DLD1 (cell line): ENCODE measurements around the gene TFIP11.

Experiments used
- in situ Hi-C: cut with HindIII; loops from 2 replicates; pipeline ENCODE4 v1.10.0; 2017; ENCODE audit warnings: low sequenced_read_pairs

TFIP11 gene

DNA sequence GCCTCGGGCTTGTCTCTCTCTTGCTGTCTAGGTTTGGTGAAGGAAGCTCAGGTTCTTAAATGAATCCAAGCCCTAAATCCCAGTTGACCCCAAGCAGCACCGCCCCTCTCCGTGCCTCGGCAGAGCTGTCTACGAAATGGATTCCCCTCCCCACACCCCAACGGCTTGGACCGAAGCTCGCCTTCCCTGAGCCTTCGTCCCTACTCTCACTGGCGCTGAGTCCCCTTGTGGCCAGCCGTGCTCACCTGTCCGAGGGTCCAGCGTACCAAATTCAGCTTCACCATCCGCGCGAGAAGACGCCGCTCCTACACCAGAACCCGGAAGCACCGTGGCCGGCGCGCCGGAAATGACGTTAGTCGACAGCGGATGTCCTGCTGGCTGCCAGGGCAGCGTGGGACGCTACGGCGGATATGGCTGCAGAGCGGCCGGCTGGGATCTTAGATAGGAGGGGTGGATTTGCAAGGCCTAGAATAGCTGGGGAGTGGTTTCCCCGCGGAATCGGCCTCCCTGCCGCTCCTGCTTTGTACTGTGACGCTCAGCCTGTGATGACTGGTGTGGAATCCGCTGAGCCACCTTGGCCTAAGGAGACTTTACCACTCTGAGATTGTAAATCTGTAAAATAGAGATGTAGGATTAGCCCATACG is at the start of gene TFIP11:
TSS of gene TFIP11 (minus strand) at position 325 of the 645 bp plus-strand sequence. CDS start 2,201 bp downstream, outside the sequence.
- in situ Hi-C loops = no loop called here

DNA sequence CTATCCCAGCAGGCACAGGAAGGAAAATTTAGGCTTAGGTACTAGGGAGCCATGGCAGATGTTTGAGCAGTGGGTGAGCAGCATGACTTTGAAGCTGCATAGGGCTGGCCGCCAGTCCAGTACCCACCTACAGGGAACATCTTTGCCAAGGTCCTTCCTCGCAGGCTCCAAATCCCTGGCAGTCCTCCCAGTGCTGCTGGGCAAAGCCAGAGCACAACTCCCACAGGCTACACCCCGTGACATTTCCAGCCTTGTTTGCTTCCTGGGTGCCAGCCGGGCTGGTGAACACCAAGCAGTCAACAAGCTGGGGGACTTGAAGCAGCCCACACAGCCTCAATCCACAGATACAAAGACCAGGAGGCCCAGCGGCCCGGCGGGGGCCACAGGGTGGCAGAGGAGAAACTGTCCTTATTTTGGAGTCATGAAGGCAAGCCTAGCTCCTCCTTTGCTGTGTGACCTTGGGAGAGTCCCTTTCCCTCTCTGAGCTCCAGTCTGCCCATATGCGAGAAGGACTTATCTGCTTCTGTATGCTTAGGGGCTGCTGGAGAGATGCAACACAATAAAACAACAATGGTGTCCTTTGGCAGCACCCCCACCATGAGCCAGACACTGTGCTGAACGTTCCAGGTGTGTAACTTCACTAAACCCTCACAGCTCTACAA is 49.6 kb upstream of the TFIP11 start:
- in situ Hi-C loops = no loop called here

DNA sequence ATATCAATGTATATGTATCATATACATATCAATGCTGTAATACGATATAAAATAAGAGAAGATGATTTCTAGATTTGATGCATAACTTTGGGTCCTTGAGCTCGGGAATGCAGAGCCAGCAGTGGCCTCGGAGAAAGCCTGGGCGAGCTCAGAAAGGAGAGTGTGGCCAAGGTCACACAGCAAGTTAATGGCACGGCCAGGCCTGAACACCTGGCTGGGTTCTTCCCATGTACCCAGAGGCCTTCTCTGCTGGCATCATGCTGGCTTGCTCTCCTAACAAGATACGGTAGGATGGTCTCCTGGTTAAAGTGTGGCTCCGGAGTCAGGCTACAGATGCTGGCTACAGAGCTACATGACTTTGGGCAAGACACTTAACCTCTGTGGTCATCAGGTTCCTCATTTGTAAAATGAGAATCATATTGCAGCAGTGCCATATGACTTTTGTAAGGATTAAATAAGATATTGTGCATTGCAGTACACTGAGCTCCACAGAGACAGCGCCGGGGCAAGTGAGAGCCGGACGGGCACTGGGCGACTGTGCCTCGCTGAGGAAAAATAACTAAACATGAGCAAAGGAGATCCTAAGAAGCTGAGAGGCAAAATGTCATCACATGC is 47.8 kb upstream of the TFIP11 start:
- in situ Hi-C loops = no loop called here

DNA sequence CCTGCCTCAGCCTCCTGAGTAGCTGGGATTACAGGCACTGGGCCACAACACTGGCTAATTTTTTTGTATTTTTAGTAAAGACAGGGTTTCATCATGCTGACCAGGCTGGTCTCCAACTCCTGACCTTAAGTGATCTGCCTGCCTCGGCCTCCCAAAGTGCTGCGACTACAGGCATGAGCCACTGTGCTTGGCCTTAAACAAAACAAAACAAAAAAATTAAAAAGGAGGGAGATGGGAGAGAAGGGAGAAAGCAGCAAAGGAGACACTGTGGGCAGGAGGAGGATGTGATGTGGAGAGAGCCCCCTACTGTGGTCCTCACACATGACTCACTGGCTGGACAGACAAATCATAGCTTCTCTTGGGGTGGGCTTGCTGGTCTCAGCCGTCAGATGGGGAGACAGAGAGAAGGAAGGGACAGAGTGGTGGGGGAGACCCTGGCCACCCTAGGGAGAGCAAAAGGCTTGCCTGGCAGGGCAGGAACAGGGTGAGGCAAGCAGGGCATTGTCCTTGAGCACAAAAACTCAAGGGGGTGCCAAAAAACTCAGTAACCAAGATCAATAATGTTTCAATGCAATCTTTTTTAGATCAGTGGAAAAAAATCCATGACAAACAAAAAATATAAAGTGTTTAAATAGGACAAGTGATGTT is 46.1 kb upstream of the TFIP11 start:
- in situ Hi-C loops = no loop called here

DNA sequence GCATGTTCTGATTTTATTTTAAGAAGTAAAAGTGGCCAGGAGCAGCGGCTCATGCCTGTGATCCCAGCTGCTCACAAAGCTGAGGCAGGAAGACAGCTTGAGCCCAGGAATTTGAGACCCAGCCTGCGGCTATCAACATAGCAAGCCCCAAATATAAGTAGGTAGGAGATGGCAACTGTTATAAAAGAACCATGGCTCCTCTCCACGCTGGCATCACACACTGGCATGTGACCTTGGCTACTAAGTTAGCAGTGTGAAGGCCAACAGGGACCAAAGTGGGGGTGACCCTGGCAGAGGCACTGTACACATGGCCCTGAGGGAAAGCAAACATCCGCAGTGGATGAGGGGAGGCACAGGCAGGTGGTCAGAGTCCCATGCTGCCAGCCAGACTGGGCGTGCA is 44.6 kb upstream of the TFIP11 start:
- in situ Hi-C loops = no loop called here

DNA sequence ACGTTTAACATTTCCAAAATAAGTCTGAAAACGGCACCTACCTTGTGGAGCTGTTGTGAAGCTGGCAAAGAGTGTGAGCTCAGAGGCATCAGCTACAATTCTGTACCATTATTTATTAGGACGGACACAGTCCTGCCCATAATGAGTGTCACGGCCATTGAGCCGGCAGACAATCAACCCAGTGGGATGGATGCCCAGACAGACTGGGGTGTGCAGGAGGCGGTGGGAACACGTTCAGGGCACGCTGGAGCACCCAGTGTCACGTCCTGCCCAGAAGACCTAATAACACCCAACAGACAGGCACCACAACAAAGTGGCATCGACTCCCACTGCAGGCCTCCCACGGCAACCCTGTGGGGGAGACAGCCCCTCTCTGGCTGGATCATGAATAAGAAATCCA is 43.2 kb upstream of the TFIP11 start:
- in situ Hi-C loops = no loop called here

DNA sequence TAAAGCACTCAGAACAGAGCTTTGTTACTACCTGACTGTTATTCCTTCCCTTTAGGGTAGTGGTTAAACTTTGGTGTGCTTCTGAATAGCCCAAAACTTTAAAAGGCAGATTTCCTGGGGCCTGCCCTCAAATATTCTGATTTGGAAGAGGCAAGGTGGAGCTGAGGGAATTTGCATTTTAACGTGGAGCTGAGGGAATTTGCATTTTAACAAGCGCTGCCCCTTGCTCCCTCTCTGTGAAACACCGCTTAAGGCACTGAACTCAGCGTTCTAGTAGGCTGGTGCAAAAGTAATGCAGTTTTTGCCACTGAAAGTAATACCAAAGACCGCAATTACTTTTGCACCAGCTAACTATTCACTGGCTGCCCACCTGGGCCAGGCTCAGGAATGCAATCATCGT is 42.7 kb upstream of the TFIP11 start:
- in situ Hi-C loops = no loop called here

DNA sequence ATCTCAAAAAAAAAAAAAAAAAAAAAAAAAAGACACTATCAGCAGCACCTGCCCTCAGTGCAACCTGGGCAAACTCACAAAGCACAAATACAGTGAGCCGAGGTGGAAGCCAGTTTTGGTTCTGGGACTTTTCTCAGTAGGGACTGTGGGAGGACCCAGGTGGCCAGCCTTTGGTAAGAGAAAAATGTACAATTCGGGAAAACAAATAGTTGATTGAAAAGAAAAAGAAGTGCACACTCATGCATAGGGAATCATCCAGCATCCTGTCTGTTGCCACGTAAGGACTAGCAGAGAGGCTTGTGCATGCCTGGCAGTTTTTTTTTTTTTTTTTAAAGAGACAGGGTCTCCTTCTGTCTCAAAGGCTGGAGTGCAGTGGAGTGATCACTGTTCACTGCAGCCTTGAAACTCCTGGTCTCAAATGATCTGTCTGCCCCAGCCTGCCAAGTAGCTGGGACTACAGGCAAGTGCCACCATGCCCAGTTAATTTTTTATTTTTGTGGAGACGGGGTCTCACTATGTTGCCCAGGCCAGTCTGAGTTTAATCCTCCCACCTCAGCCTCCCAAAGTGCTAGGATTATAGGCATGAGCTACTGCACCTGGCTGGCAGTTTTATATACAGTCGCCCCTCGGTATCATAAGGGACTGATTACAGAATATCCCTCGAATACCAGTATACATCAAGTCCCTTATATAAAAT is 40.9 kb upstream of the TFIP11 start:
- in situ Hi-C loops = no loop called here

DNA sequence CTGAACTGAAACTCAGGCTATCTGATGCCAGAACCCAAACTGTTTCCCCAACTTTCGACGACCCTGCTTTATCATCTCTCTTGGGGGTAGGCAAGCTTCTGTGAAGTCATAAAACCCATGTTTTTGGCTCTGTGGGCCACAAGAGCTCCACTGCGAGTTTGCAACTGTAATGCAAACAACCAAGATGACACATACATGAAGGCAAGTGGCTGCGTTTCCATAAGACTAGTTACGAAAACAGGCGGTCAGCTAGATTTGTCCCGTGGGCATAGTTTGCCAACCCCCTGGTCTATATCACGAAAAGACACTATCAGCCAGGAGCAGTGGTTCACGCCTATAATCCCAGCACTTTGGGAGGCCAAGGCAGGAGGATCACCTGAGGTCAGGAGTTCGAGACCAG is 40.2 kb upstream of the TFIP11 start:
- in situ Hi-C loops = no loop called here

DNA sequence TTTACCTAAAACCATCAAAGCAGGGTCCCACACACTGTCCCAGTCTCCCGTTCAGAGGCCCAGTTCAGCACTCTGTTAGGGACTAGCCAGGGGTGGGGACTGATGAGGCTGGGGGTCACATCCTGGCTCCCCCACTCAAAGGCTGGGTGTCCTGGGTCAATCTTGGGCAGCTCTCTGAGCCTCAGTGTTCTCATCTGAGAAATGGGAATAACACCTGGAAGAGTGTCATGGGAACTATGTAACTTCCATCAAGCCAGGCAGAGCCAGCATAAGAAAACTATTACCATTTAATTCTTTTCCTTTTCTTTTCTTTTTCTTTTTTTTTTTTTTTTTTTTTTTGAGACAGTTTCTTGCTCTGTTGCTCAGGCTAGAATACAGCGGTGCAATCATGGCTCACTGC is 39.3 kb upstream of the TFIP11 start:
- in situ Hi-C loops = no loop called here

DNA sequence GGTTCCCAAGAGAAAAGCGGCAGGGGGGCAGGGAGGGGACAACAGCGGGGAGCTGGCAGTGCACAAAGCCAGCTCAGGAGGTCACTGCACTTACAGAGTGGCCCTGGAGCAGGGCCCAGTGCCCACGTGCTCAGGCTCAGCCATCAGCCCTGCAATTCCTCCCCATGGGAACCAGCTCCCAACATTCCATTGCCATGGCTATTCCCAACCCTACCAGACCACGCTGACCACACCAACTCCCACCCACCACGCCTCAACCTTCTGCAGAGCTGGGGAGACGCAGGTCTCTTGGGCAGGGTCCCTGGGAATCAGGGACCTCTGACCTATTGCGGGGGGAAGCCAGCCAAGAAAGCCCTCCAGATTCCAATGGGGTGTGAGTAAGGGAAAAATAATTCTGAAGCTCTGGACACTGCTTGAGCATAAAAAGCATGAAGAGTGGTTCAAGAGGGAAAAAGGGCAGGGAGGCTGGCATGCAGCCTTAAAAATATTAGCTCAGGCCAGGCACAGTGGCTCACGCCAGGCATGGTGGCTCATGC is 38.3 kb upstream of the TFIP11 start:
- in situ Hi-C loops = no loop called here

DNA sequence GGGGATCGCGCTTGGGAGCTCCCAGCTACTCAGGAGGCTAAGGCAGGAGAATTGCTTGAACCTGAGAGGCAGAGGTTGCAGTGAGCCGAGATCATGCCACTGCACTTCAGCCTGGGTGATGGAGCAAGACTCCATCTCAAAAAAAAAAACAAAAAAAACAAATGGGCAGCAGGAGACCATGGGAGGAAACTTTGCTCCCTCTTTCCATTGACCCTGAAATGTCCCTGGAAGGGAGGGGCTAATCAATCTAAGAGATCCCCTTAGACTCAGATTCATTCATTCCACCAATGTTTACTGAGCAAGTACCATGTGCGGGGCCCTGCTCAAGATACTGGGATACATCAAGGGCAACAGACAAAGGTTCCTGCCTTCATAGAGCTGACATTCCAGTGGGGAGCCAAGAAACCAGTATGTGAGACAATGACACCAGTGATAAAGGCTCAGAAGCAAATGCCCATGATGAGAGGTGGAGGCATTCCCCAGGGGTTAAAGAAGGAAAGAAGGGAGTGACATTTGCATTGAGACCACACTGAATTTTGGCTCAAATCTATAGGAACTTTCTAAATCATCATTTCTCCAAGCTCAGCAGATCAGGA is 37.7 kb upstream of the TFIP11 start:
- in situ Hi-C loops = no loop called here

DNA sequence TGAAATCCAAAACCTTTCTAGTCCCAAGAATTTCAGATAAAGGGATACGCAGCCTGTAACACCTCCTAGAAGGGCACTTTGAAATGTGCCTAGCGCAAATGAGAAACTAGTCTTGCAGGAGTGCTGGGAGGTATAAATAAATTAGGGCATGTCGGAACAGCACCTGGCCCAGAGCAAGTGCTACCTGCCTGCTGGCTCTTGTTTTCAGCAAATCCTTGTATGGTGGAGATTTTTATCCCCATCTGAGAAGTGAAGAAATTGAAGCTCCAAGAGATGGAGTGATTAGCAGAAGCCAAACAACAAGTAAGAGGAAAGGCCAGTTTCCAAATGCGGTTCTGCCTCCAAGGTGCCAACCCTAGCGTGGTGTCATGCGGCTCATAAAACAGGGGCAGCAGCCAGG is 36.7 kb upstream of the TFIP11 start:
- in situ Hi-C loops = no loop called here

DNA sequence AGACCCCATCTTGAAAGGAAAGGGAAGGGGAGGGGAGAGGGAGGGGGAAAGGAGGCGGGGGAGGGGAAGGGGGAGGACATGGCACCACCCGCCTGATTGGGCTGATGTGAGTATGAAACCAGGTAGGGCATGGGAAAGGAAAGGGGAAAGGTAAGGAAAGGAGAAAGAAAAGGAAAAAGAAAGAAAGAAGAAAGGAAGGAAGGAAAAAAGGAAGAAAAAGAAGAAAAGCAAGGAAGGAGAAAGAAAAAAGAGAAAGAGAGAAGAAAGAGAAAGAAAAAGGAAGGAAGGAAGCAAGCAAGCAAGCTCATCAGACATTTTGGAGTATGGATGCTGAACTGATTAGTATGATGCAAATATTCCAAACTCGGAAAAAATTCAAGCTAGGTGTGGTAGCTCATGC is 36.0 kb upstream of the TFIP11 start:
- in situ Hi-C loops = no loop called here

DNA sequence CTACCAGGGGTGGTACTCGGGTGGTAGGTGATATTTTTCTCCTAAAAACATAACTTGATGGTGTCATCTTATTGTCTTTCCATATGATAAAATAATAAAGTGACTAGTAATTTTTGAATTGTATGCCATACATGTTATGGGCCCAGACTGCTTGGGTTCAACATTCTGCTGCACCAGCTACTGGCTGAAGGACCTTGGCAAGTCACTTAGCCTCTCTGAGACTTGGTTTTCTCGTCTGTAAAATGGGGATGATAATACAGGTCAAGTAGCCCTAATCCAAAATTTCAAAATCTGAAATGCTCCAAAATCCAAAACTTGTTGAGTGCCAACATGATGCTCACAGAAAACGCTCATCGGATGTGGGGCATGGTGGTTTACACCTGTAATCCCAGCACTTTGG is 35.6 kb upstream of the TFIP11 start:
- in situ Hi-C loops = no loop called here

DNA sequence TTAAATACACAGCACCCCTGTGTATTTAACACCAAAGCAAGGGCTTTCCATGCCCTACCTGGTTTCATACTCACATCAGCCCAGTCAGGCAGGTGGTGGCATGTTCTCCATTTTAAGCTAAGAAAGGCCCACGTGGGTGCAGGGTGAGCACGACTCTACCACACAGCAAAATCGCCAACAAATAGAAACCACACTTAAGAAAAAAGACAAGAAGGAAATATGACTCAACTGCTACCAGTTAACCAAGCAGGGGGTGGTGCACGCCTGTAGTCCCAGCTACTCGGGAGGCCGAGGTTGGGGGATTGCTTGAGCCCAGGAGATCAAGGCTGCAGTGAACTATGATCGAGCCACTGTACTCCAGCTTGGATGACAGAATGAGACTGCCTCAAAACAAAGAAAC is 35.2 kb upstream of the TFIP11 start:
- in situ Hi-C loops = no loop called here

DNA sequence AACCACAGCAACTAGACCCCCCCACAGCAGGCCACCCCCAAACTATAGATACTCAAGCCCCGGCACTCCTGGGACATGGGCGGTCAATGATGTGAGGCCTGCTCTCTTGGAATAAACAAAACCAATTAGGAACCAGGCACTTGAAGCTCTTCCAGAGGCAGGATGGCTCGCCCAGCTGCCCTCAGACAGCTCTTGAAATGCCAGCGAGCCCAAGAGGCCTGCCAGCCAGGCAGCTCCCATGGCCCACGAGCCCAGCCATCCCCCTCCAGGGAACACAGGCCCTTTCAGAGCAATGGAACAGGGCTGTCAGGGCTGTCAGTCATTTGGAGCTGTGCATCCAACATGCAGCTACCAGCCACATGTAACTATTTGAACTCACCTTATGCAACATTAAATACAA is 34.0 kb upstream of the TFIP11 start:
- in situ Hi-C loops = no loop called here

DNA sequence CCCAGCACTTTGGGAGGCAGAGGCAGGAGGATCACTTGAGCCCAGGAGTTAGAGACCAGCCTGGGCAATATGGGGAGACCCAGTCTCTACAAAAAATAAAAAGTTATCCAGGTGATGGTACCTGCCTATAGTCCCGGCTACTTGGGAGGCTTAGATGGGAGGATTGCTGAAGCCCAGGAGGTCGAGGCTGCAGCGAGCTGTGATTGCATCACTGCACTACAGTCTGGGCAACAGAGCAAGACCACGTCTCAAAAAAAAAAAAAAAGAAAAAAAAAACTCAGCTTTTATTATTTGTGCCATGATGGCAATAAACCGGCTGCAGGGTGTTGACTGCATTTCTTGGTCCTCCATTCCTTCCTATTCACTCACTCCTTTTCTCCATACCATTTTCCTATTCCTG is 33.6 kb upstream of the TFIP11 start:
- in situ Hi-C loops = no loop called here

DNA sequence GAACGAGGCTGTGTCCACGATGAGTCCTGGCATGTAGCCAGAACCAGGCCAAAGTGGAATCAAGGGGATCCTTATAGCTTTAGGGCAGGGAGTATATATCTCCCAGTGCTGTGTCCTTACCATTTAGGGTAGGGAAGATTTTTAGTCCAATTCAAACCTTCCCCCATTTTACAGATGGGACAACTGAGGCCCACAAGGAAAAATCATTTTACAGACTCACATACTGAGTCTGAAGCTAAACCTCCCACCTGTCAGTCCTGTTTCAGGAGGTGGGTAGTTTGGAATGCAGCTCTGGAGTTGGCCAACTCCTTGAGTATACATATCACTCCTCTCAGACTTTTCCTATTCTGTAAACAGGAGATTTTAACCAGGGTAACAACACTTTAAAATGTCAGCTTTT is 33.1 kb upstream of the TFIP11 start:
- in situ Hi-C loops = no loop called here

DNA sequence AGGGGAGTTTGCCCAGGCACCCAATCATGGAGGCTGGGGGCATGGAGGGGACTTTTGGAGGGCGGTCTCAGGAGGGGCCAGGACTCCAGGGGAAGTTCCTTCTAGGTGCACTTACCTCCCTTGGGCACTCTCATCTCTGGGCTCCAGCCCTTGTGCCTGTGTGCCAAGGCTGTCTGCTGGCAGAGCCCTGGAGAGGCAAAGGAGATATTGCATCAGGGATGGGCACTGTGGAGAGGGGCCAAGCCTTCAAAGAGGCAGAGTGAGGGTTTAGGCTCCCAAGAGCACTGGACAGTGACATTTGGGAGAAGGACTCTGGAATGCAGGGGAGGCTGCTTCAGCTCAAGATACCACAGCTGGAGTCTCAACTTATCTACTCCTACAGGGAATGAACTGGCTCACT is 32.2 kb upstream of the TFIP11 start:
- in situ Hi-C loops = no loop called here

DNA sequence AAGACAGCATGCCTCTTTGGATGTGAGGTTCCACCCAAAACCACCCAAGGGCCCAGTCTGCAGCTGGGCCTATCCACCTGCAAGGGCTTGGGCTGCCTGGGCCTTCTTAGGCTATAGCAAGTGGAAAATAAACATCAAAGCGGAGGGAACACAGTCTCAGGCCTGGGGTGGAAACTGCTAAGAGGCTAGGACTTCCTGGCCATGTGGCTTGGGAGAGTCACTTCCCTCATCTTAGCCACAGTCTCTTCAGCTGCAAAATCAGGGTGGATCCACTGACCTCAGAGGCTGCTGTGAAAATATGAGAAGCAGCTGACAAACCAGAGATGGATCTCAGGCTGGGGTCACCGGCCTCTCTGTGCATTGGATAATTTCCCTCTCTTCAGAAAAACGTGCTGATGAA is 30.6 kb upstream of the TFIP11 start:
- in situ Hi-C loops = no loop called here
